ENCODE measurements around the gene MAP4K2.

The MAP4K2 gene

GRCh38 chr11:64753380-64754123 is 49.5 kb downstream of the MAP4K2 start:
- no peak for DNase-seq

GRCh38 chr11:64753019-64753379 is 50.0 kb downstream of the MAP4K2 start:
- DNase-seq = no peak

DNA sequence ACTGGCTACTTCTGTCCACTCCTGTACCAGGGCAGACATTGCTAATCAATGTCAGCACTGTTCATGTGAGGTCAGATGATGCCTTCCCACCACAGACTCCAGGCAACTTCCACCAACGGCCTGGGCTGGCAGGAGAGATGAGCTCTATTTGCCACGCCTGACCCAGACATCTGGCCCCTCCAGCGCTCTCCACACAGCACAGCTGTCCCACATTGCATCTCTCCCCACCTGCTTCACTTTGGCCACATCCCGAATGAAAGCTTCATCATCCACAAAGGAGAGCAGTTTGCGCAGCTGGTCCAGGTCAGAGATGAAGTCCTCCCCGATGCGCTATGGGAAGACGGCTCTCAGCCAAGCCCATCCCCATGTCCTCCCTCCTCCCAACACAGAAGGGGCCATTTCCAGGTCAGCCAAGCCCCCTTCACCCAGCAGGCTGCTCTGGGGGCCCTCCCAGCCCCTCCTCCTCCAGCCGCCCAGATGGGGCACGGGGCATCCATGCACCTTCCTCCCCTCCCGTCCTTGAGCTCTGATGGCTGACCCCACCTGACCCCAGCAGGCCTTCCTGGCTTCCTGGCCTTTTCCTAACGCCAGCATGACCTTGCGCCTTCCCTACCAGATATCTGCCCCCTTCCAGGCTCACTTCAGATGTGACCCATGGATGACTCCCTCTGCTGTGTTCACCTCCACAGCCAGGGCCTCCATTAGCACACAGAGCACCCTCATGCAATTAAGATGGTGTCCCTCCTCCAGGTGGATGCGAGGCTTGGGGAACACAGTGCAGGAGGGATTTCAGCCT is 50.6 kb downstream of the MAP4K2 start:
- no peak for DNase-seq

- DNase-seq = no peak
Measured at GRCh38 chr11:64751580-64751979, 51.4 kb downstream of the MAP4K2 start.

- DNase-seq = no peak
Measured at GRCh38 chr11:64751136-64751535, 51.9 kb downstream of the MAP4K2 start.

DNA sequence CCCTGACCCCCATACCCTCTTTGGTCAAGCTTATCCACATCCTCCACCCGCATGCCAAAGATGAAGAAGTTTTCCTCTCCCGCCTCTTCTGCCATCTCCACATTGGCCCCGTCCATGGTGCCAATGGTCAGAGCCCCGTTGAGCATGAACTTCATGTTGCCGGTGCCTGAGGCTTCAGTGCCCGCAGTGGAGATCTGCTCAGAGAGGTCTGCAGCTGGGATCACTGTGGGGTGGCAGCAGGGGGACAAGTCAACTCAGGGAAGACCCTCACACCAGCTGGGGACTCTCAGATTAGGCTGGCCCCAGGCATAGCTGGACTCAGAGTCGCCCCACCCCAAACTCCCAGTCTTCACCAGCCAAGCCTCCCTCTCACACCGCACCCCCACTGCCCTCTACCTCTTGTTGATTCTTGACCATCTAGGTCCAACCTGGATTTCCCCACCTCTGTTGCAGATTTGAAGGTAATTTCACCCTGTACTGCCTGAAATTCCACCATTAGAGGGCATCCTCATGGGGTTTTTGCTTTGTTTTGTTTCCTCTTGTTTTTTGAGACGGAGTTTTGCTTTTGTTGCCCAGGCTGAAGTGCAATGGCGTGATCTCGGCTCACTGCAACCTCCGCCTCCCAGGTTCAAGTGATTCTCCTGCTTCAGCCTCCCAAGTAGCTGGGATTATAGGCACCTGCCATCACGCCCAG is 52.5 kb downstream of the MAP4K2 start:
- no peak for DNase-seq

GRCh38 chr11:64747961-64748665 is 54.9 kb downstream of the MAP4K2 start:
- no peak for DNase-seq

GRCh38 chr11:64746486-64746885 is 56.5 kb downstream of the MAP4K2 start:
- no peak for DNase-seq

GRCh38 chr11:64745521-64746328 is 57.3 kb downstream of the MAP4K2 start:
- DNase-seq = peak; percentile 62 to 65

- DNase-seq = peak; percentile 61 to 66
Measured at GRCh38 chr11:64745189-64745520, 57.9 kb downstream of the MAP4K2 start.

GRCh38 chr11:64744544-64745188 is 58.3 kb downstream of the MAP4K2 start:
- peak in 1 of 2 donors; percentile 38 for DNase-seq

DNA sequence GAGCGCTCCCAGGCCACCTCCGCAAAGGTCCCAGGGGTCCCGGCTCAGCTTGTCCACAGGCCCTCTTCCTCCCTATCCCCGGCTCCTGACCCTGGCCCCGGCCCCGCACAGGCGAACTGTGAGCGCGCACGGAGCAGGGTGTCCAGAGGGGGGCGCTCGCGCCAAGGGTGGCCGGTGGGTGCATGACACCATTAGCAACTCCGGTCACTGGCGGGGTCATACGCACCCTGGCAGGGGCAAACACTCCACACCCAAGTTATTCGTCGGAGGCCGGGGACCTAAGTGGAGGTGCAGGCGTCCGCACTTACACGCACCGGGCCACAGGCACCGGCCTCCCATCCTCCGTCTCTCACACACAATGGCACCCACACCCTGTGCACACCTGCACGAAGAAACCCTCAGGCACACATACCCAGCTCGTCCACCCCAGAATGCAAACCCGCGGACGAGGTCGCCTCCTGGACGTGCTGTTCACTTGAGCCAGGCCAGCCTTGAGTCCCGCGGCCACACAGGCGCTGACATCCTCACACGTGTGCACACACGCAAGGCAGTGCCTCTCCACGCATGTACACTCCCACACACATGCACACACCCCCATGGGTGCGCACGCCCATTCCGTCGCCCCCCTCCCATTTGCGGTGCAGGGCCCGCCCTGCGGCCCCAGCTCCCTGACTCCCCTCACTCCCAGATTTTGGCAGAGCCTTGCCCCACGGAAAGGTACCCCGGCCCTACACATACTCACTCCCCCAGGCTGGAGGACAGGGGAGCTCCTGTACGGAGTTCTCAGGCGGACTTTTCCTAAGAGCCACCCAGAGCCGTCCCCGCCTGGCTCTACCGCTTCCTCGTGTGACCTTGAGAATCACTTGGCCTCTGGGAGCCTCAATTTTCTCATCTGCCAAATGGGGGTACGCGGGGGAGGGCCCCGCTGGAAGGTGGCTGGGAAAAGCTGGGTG is 59.1 kb downstream of the MAP4K2 start, which contains the start of gene RASGRP2:
Gene RASGRP2 (minus strand): TSS at position 552 of the 953 bp plus-strand sequence. CDS start 1,276 bp downstream, outside the sequence.
- peak; percentile 82 to 83 for DNase-seq

DNA sequence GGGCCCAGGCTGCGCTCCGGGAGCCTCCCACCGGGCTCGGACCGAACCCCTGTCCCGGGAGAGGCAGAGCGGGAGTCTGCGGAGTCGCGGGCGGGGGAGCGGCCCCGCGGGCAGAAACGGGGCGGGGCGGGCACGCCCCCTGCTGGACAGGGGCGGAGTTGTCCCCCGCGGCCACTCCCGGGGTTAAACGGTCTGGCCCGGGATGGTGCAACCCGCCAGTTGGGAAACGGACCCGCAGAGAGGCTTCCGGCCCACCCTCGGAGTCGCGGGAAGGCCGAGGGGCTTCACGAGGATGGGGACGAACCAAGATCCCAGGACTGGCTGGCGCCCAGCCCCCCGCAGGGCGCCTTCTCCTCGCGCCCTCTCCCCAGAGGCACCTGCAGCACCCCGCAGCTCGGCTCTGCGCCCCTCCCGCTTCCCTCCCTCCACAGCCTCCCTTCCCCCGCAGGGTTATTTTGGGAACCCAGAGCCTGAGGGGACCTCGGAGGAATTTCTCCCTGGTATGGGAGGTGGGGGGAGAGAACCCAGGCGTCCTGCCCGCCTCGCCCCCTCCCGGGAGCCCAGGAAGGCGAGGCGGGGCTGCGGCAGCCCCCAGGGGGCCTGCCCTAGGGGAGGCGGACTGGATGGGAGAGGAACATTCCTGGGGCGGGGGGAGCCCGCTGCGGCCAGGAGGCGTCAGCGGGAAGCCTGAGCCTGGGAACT is 60.0 kb downstream of the MAP4K2 start:
- DNase-seq = peak; percentile 83 to 84

- DNase-seq = peak; percentile 41 to 47
Measured at GRCh38 chr11:64742087-64742888, 60.7 kb downstream of the MAP4K2 start.

DNA sequence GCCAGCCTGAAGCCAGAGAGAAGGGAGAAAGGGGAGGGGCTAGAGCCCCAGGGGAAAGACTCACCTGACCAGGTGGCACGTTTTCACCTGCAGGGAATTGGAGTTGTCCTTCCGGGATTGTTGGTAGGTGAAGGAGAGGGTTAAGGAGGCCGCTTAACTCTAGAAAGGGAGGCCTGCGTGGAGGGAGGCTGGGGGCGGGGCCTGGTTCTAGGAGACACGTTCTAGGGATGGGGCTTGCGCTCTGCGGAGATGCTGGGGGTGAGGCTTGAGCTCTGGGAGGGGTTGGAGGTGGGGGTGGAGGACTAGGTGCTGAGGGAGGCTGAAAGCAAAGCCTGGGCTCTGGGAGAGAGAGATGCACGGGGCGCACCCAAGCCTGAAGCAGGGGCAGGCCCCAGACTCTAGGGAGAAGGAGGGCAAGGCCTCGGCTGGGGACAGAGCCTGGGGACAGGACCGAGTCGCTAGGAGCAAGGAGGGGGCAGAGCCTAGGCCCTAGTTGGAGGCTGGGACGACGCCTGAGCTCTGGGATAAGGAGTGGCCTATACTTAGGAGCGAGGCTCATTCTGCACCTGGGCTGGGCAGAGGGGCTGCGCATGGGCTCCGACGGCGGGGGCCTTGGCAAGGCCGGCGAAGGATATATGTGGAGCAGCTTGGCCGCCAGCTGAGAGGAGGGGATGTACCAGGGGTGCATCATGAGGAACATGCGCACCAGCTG is 61.5 kb downstream of the MAP4K2 start:
- DNase-seq = no peak

- no peak for DNase-seq
Measured at GRCh38 chr11:64739871-64740270, 63.1 kb downstream of the MAP4K2 start.

DNA sequence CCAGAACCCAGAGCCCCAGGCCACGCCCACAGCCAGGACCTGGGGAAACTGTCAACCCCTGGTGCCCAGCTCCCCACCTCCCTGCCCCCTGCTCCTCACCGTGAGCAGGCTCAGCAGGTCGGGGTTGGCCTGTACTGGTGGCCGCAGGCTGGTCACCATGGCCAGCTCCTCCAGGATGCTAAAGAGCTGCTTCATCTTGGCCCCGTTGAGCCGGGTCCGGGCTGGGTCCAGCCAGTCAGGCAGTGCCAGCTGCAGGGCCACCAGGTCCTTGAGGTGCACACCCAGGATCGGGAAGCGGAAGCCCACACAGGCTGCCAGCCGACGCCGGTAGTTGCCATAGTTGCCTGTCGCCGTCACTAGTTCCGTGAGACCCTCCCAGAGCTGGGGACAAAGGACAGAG is 66.4 kb downstream of the MAP4K2 start:
- DNase-seq = no peak

DNA sequence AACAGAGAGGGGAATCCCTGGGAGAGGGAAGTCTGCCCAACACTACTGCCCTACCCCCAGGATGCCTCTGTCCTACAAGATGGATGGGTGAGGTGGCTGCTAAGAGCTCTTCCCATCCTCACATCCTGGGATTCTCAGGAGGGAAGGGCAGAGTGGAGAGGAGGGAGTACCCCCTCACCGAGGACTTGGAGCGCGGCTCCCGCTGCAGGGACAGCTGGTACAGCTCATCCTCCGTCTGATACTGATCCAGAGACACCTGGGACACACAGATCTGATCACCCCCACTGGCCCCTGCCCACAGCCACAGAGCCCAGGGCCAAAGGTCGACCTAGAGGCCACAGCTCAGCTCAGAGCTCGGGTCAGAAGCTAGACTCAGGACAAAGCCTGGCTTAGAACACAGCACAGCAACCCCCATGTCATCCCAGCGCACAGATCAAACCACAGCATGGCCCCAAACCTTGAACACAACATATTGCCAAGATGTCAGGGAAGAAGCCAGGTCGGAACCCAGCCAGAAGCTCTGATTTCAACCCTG is 67.2 kb downstream of the MAP4K2 start:
- DNase-seq = no peak
